PFSK-1 (cell line): ENCODE results near the gene UNC45A.

ENCODE experiments used
- FOXP2 ChIP-seq: optimal IDR thresholded peaks from 2 replicates; pipeline ENCODE3; 2011; ENCODE audit warnings: borderline replicate concordance, control low read depth, inconsistent platforms; ENCODE audit not compliant: insufficient read depth; ENCODE audit errors: extremely low read length, extremely low read depth
- TF ChIP-seq, protein P1 (sequence below), 2 experiments: IDR thresholded peaks; 2 replicates each; pipeline versions ENCODE4 v1.6.1 to v1.8.0; 2011 to 2012; ENCODE audit warnings: low read depth in 2 of 2, low read length in 2 of 2, control low read depth in 1 of 2, inconsistent platforms in 1 of 2, mild to moderate bottlenecking in 1 of 2, moderate library complexity in 1 of 2; ENCODE audit not compliant: insufficient read depth in 1 of 2

DNA sequence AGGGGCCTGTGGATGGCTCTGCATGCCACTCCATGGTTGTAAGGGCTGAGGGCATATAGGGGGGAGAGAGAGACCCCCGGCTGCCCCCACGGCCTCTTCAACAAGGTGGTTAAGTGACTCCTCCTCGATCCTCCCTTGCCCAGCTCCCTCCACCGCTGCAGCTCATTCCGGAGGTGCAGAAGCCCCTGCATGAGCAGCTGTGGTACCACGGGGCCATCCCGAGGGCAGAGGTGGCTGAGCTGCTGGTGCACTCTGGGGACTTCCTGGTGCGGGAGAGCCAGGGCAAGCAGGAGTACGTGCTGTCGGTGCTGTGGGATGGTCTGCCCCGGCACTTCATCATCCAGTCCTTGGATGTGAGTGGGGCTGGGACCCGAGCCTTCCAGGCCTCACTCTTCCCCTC is 44.2 kb upstream of the UNC45A start:
- no peak for TF ChIP-seq FOXP2
- TF ChIP-seq, protein P1, sequence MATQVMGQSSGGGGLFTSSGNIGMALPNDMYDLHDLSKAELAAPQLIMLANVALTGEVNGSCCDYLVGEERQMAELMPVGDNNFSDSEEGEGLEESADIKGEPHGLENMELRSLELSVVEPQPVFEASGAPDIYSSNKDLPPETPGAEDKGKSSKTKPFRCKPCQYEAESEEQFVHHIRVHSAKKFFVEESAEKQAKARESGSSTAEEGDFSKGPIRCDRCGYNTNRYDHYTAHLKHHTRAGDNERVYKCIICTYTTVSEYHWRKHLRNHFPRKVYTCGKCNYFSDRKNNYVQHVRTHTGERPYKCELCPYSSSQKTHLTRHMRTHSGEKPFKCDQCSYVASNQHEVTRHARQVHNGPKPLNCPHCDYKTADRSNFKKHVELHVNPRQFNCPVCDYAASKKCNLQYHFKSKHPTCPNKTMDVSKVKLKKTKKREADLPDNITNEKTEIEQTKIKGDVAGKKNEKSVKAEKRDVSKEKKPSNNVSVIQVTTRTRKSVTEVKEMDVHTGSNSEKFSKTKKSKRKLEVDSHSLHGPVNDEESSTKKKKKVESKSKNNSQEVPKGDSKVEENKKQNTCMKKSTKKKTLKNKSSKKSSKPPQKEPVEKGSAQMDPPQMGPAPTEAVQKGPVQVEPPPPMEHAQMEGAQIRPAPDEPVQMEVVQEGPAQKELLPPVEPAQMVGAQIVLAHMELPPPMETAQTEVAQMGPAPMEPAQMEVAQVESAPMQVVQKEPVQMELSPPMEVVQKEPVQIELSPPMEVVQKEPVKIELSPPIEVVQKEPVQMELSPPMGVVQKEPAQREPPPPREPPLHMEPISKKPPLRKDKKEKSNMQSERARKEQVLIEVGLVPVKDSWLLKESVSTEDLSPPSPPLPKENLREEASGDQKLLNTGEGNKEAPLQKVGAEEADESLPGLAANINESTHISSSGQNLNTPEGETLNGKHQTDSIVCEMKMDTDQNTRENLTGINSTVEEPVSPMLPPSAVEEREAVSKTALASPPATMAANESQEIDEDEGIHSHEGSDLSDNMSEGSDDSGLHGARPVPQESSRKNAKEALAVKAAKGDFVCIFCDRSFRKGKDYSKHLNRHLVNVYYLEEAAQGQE (IDR thresholded peaks at IDR 0.05; ENCODE audit: insufficient read depth in 1 of 2, low read depth in 2 of 2, low read length in 2 of 2), result no peak
